SK-N-MC (cell line): ENCODE results near the gene ADAMTS5.
A peak's percentile ranks its signal among the peaks of the same experiment; 100 is the strongest.

Source experiments
- DNase-seq: peaks from one replicate; pipeline ENCODE4 v3.0.0-alpha.2; 2011; ENCODE audit warnings: low read depth, low spot score
- H3K27ac ChIP-seq: fragments of 200-600 bp; sonication (generic); 2 replicates; pipeline ENCODE4 v1.5.1; 2016; ENCODE audit warnings: mixed run types
- H3K36me3 ChIP-seq: fragments of 200-600 bp; sonication (generic); 2 replicates; pipeline ENCODE4 v1.6.1; 2017; ENCODE audit warnings: antibody characterized with exemption, low read length, mixed read lengths; ENCODE audit not compliant: insufficient read depth
- H3K4me3 ChIP-seq: fragments of 200-600 bp; sonication (generic); 2 replicates; pipeline ENCODE4 v1.5.1; 2016
- H3K9ac ChIP-seq: fragments of 200-600 bp; sonication (generic); 2 replicates; pipeline ENCODE4 v1.8.0; 2017; ENCODE audit warnings: mixed run types, mixed read lengths; ENCODE audit not compliant: insufficient read length
- H3K9me3 ChIP-seq: fragments of 200-600 bp; sonication (generic); 2 replicates; pipeline ENCODE4 v1.6.1; 2017; ENCODE audit warnings: low read depth, mild to moderate bottlenecking, antibody characterized with exemption, low read length, moderate library complexity, mixed read lengths
- EZH2 ChIP-seq: fragments of 200-600 bp; sonication (generic); IDR thresholded peaks from one replicate; pipeline ENCODE4 v1.6.1; 2017; ENCODE audit warnings: antibody characterized with exemption
- FOXP2 ChIP-seq: optimal IDR thresholded peaks from 2 replicates; pipeline ENCODE3; 2011; ENCODE audit warnings: mild to moderate bottlenecking, moderate library complexity; ENCODE audit not compliant: insufficient read depth; ENCODE audit errors: extremely low read length, control extremely low read depth
- POLR2AphosphoS5 ChIP-seq: IDR thresholded peaks from 2 replicates; pipeline ENCODE4 v1.6.1; 2012; ENCODE audit warnings: mild to moderate bottlenecking, low read depth, low read length, borderline replicate concordance

ADAMTS5 gene

GRCh38 chr21:26967062-26967913, at the start of gene ADAMTS5:
Gene ADAMTS5, minus strand, starts transcription at chr21:26967088. Its CDS starts 697 bp downstream, at chr21:26966391.
- peak within 1 kb of the TSS; percentile 90 for H3K4me3 ChIP-seq
- DNase-seq = no peak
- H3K27ac ChIP-seq = no peak within 1 kb of the TSS
- TF ChIP-seq POLR2AphosphoS5 (no peak), EZH2 (no peak), FOXP2 (no peak)
- H3K9ac ChIP-seq = peak within 1 kb of the TSS; percentile 73
- H3K9me3 ChIP-seq = no peaks in the 10 kb centered on the region
- H3K36me3 ChIP-seq = no peaks in the 10 kb centered on the region

- H3K9me3 ChIP-seq = no peaks in the 10 kb centered on the region
- TF ChIP-seq EZH2 = no peak
- no peak for TF ChIP-seq POLR2AphosphoS5
- no peak for TF ChIP-seq FOXP2
- no peak overlapping the region for H3K27ac ChIP-seq
- no peak overlapping the region for H3K9ac ChIP-seq
- DNase-seq = no peak
- no peaks in the 10 kb centered on the region for H3K36me3 ChIP-seq
- H3K4me3 ChIP-seq = no peak overlapping the region
These were observed 34.6 kb upstream of the ADAMTS5 start for GRCh38 chr21:27001526-27001925.

- H3K4me3 ChIP-seq = no peak overlapping the region
- H3K9ac ChIP-seq = no peak overlapping the region
- H3K36me3 ChIP-seq = no peaks in the 10 kb centered on the region
- no peaks in the 10 kb centered on the region for H3K9me3 ChIP-seq
- H3K27ac ChIP-seq = no peak overlapping the region
- no peak for DNase-seq
- TF ChIP-seq EZH2 (no peak), POLR2AphosphoS5 (no peak), FOXP2 (no peak)
These were observed 16.7 kb upstream of the ADAMTS5 start for GRCh38 chr21:26983576-26983975.

GRCh38 chr21:26982767-26983166, 15.9 kb upstream of the ADAMTS5 start:
- H3K4me3 ChIP-seq = no peak overlapping the region
- no peak overlapping the region for H3K9ac ChIP-seq
- H3K36me3 ChIP-seq = no peaks in the 10 kb centered on the region
- DNase-seq = no peak
- no peak for TF ChIP-seq EZH2
- no peak for TF ChIP-seq POLR2AphosphoS5
- TF ChIP-seq FOXP2 = no peak
- no peaks in the 10 kb centered on the region for H3K9me3 ChIP-seq
- no peak overlapping the region for H3K27ac ChIP-seq

GRCh38 chr21:26977746-26978145, 10.9 kb upstream of the ADAMTS5 start:
- no peak for TF ChIP-seq FOXP2
- no peak for TF ChIP-seq POLR2AphosphoS5
- no peak for TF ChIP-seq EZH2
- no peak overlapping the region for H3K4me3 ChIP-seq
- H3K9me3 ChIP-seq = no peaks in the 10 kb centered on the region
- no peaks in the 10 kb centered on the region for H3K36me3 ChIP-seq
- DNase-seq = no peak
- H3K9ac ChIP-seq = no peak overlapping the region
- H3K27ac ChIP-seq = no peak overlapping the region

- TF ChIP-seq FOXP2 (no peak), POLR2AphosphoS5 (no peak), EZH2 (no peak)
- Histone ChIP-seq H3K36me3 (no peaks in the 10 kb centered on the region), H3K27ac (no peak overlapping the region), H3K9ac (no peak overlapping the region), H3K4me3 (no peak overlapping the region), H3K9me3 (no peaks in the 10 kb centered on the region)
- no peak for DNase-seq
These were observed 6.3 kb upstream of the ADAMTS5 start for GRCh38 chr21:26973226-26973625.

GRCh38 chr21:26972192-26972591, 5.3 kb upstream of the ADAMTS5 start:
- H3K9me3 ChIP-seq = no peaks in the 10 kb centered on the region
- no peaks in the 10 kb centered on the region for H3K36me3 ChIP-seq
- TF ChIP-seq FOXP2 (no peak), POLR2AphosphoS5 (no peak), EZH2 (no peak)
- no peak overlapping the region for H3K9ac ChIP-seq
- DNase-seq = no peak
- no peak overlapping the region for H3K27ac ChIP-seq
- H3K4me3 ChIP-seq = no peak overlapping the region

- Histone ChIP-seq H3K36me3 (no peaks in the 10 kb centered on the region), H3K9ac (no peak overlapping the region), H3K27ac (no peak overlapping the region), H3K4me3 (no peak overlapping the region), H3K9me3 (no peaks in the 10 kb centered on the region)
- TF ChIP-seq POLR2AphosphoS5 = no peak
- no peak for TF ChIP-seq FOXP2
- TF ChIP-seq EZH2 = no peak
- no peak for DNase-seq
These were observed 3.3 kb upstream of the ADAMTS5 start for GRCh38 chr21:26969971-26970725.
